Articular chondrocyte of knee joint (primary cell): ENCODE data around the gene ENO1. TPM values are rescaled to one million over a fixed set of nuclear protein-coding genes. Genes with fewer than 3 reads are reported as not detected.

ENCODE experiments used
- small RNA-seq: library from RNA; depleted of rRNA; stranded (forward); fragments of <200 nt; gene quantifications from one replicate; pipeline ENCODE3, GENCODE V24; 2012
- total RNA-seq: library from RNA; depleted of rRNA; stranded (reverse); fragments of >200 nt; gene quantifications from 2 replicates; pipeline ENCODE4 v1.2.3, GENCODE V29; 2012

ENO1 gene
- total RNA-seq = 2,631 and 3,264 TPM in 2 replicates

DNA sequence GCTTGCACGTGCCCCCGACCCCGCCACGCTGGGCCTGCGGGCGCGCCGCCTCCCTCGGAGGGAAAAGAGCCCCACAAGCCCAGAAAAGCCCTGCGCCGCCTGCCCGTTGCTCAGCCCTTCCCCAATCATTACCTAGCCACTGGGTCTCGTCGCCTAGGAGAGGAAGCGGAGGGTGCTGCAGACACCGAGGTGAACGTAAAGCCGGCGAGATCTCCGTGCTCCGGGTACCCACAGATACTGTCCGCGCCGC is at the start of gene ENO1:
Gene ENO1 (minus strand): TSS at position 239 of the 250 bp plus-strand sequence. CDS start 3,778 bp downstream, outside the sequence.

DNA sequence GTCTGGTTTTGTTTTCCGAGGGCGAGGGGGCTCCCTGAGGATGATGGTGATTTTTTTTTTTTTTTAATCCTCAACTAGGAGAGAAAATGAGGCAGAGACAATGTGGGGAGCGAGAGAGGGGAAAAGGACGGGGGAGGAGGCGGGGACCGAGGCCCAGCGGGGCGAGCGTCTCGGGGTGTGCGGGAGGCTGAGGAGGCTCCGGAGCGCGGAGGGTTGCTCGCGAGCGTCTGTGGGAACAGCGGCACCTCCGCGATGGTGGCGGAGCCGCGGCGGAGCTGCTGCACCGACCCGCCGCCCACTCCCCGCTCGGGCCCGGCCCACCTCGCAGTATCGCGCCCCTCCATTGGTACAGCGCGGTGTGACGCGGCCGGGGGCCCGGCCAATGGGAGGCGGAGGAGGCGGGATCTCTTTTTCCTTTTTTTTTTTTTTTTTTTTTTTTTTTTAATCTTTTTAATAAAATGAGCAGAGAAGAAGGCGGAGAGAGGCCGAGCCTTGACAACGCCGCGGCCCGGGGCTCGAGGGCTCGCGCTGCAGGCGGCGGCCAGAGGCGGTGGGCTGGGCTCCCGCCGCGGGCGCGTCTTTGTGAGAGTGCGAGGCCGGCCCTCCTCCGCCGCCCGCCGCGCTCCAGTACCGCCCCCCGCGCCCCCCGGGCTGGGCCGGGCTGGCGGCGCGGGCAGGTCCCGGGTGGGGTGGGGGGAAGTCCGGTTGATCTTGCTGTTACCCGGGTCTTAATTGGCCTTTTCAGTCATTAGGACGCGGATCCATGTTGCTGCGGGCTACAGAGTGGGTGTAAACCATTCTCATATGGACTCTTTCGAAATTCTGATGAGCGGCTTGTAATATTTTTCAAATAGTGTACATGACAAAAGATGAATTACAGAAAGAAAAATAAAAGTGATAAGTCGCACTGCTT is 60.8 kb downstream of the ENO1 start, which contains the start of gene RERE:
Gene RERE (minus strand): TSS at position 229 of the 913 bp plus-strand sequence.

Small RNA genes within 50 kb of the gene (small RNA-seq; reads per million reads assigned to genes)
- not detected for gene AL139415.2
- gene MIR6728 = not detected
- gene RNU6-304P = not detected

Other genes with a start within 250 kb of the ENO1 start
- gene RERE, start 61.0 kb downstream of the ENO1 start, total RNA-seq = 21.9 and 24.0 TPM in 2 replicates
- gene CA6, start 67.2 kb upstream of the ENO1 start, total RNA-seq = not detected in 2 replicates
- not detected in 2 replicates for gene SLC2A7, start 147.7 kb upstream of the ENO1 start, total RNA-seq
- 0.22 and 0.91 TPM in 2 replicates for gene SLC2A5, start 190.9 kb upstream of the ENO1 start, total RNA-seq